ENCODE data around the gene OCA2. TPM values are rescaled to one million over a fixed set of nuclear protein-coding genes. Genes with fewer than 3 reads are reported as not detected.

The OCA2 gene
- polyA plus RNA-seq, 3 donors = not detected

- Histone ChIP-seq H3K9ac (ENCODE audit: insufficient read depth, low read length, poor library complexity, severe bottlenecking) (no peak overlapping the region), H3K9me3 (replicated peaks in 1 of 2; ENCODE audit: control insufficient read depth in 1 of 2, insufficient read depth in 1 of 2, low read length in 2 of 2) (peaks cover 23 to 32% of the 10 kb centered on the region in 2 donors), H3K79me2 (ENCODE audit: insufficient read depth, low read length) (no peaks in the 10 kb centered on the region), H3K27me3 (ENCODE audit: control insufficient read depth in 2 of 2, insufficient read depth in 2 of 2, low read length in 2 of 2) (no peaks in the 10 kb centered on the region), H3K4me3 (replicated peaks in 1 of 3; ENCODE audit: low read depth in 2 of 3, low read length in 3 of 3) (no peak overlapping the region), H3K27ac (ENCODE audit: low read depth in 1 of 2, low read length in 2 of 2) (no peak overlapping the region), H2AFZ (ENCODE audit: insufficient read depth, low read depth, low read length, poor library complexity, severe bottlenecking) (no peak overlapping the region), H4K20me1 (ENCODE audit: insufficient read depth, low read length) (no peaks in the 10 kb centered on the region), H3K4me2 (replicated peaks; ENCODE audit: extremely low read depth, low read length, poor library complexity, severe bottlenecking) (no peak overlapping the region), H3K4me1 (ENCODE audit: control insufficient read depth in 1 of 2, insufficient read depth in 2 of 2, low read length in 2 of 2) (no peaks in the 10 kb centered on the region), H3K36me3 (replicated peaks in 1 of 2; ENCODE audit: control insufficient read depth in 1 of 2, insufficient read depth in 2 of 2, low read length in 2 of 2) (no peaks in the 10 kb centered on the region)
- intact Hi-C loops (cut with micrococcal nuclease) = no loop called here
- Mint-ChIP-seq H3K27me3 (ENCODE audit: low read depth in 3 of 3) (peaks cover 0 to 2% (median 1%) of the 10 kb centered on the region in 3 donors), H3K36me3 (no peaks in the 10 kb centered on the region), H3K9me3 (peaks cover 9 to 34% (median 20%) of the 10 kb centered on the region in 7 donors), H3K4me1 (no peaks in the 10 kb centered on the region), H3K27ac (no peak overlapping the region), H3K4me3 (no peak overlapping the region)
- no peak for TF ChIP-seq CTCF (IDR thresholded peaks at IDR 0.05)
- no peak for DNase-seq
- 83% methylated on average over 4 of the region's 9 CpGs for WGBS (ENCODE audit: insufficient coverage)
Measured at GRCh38 chr15:28006116-28006905, 92.8 kb downstream of the OCA2 start.

GRCh38 chr15:28005004-28005527 lies 94.0 kb downstream of the OCA2 start:
- no peak overlapping the region for H2AFZ ChIP-seq (ENCODE audit: insufficient read depth, low read depth, low read length, poor library complexity, severe bottlenecking)
- H3K36me3 ChIP-seq (replicated peaks in 1 of 2; ENCODE audit: control insufficient read depth in 1 of 2, insufficient read depth in 2 of 2, low read length in 2 of 2) = no peaks in the 10 kb centered on the region
- intact Hi-C loops (cut with micrococcal nuclease) = no loop called here
- no peak overlapping the region for H3K4me2 ChIP-seq (replicated peaks; ENCODE audit: extremely low read depth, low read length, poor library complexity, severe bottlenecking)
- Mint-ChIP-seq H3K36me3 (no peaks in the 10 kb centered on the region), H3K27ac (peak overlapping the region in 1 of 7 donors; percentile 7), H3K4me1 (no peaks in the 10 kb centered on the region), H3K27me3 (ENCODE audit: low read depth in 3 of 3) (peaks cover 0 to 2% (median 1%) of the 10 kb centered on the region in 3 donors), H3K9me3 (peaks cover 9 to 34% (median 21%) of the 10 kb centered on the region in 7 donors), H3K4me3 (no peak overlapping the region)
- no peak overlapping the region for H3K4me3 ChIP-seq (replicated peaks in 1 of 3; ENCODE audit: low read depth in 2 of 3, low read length in 3 of 3)
- no peaks in the 10 kb centered on the region for H3K79me2 ChIP-seq (ENCODE audit: insufficient read depth, low read length)
- no peaks in the 10 kb centered on the region for H3K4me1 ChIP-seq (ENCODE audit: control insufficient read depth in 1 of 2, insufficient read depth in 2 of 2, low read length in 2 of 2)
- no peaks in the 10 kb centered on the region for H3K27me3 ChIP-seq (ENCODE audit: control insufficient read depth in 2 of 2, insufficient read depth in 2 of 2, low read length in 2 of 2)
- 96% methylated on average over 11 of the region's 15 CpGs for WGBS (ENCODE audit: insufficient coverage)
- no peak overlapping the region for H3K9ac ChIP-seq (ENCODE audit: insufficient read depth, low read length, poor library complexity, severe bottlenecking)
- H4K20me1 ChIP-seq (ENCODE audit: insufficient read depth, low read length) = no peaks in the 10 kb centered on the region
- no peak for TF ChIP-seq CTCF (IDR thresholded peaks at IDR 0.05)
- DNase-seq = no peak
- no peak overlapping the region for H3K27ac ChIP-seq (ENCODE audit: low read depth in 1 of 2, low read length in 2 of 2)
- H3K9me3 ChIP-seq (replicated peaks in 1 of 2; ENCODE audit: control insufficient read depth in 1 of 2, insufficient read depth in 1 of 2, low read length in 2 of 2) = peaks cover 23 to 32% of the 10 kb centered on the region in 2 donors
